ENCODE data around the gene IQCE.

IQCE gene

GRCh38 chr7:2544541-2545188 lies 14.1 kb upstream of the IQCE start:
- Histone ChIP-seq H3K36me3 (ENCODE audit: control insufficient read depth, insufficient read depth, low read length) (peaks cover 63% of the 10 kb centered on the region), H3K4me1 (ENCODE audit: control insufficient read depth, insufficient read depth, low read length, poor library complexity, severe bottlenecking) (no peaks in the 10 kb centered on the region), H3K9me3 (ENCODE audit: control insufficient read depth, low read length) (no peaks in the 10 kb centered on the region), H3K27ac (ENCODE audit: low read depth, low read length, severe bottlenecking) (no peak overlapping the region), H3K4me3 (ENCODE audit: extremely low read depth, insufficient read depth, low read length, poor library complexity, severe bottlenecking) (no peak overlapping the region)
- 97% methylated on average over 18 to 20 of the region's 23 CpGs for WGBS, 2 experiments (ENCODE audit: insufficient coverage in 2 of 2)

DNA sequence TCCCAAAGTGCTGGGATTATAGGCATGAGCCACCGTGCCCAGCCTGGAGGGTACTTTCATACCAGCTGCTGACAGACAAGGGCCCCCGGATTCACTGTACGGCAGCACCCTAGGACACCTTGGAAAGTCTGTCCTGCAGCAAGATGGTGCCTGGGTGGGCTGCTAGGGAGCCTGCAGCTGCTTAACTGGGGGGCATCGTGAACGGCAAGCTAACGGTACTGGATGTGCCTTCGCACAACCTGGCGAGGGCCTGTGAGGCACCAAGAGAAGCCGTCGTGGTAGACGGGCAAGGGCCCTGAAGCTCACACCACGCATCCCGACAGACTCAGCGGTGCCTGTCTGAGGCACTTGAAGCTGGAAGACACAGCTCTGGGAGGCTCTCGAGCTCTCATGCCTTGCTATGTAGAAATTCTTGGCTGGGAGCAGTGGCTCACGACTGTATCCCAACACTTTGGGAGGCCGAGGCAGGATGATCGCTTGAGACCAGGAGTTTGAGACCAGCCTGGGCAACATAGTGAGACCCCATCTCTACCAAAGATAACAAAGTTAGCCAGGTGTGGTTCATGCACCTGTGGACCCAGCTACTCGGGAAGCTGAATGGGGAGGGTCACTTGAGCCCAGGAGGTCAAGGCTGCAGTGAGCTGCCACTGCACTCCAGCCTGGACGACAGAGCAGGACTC lies 12.9 kb upstream of the IQCE start:
- Histone ChIP-seq H3K9me3 (ENCODE audit: control insufficient read depth, low read length) (no peaks in the 10 kb centered on the region), H3K27ac (ENCODE audit: low read depth, low read length, severe bottlenecking) (no peak overlapping the region), H3K4me1 (ENCODE audit: control insufficient read depth, insufficient read depth, low read length, poor library complexity, severe bottlenecking) (no peaks in the 10 kb centered on the region), H3K36me3 (ENCODE audit: control insufficient read depth, insufficient read depth, low read length) (peaks cover 57% of the 10 kb centered on the region), H3K4me3 (ENCODE audit: extremely low read depth, insufficient read depth, low read length, poor library complexity, severe bottlenecking) (no peak overlapping the region)
- 96 to 97% methylated on average over 19 of the region's 20 CpGs for WGBS, 2 experiments (ENCODE audit: insufficient coverage in 2 of 2)

DNA sequence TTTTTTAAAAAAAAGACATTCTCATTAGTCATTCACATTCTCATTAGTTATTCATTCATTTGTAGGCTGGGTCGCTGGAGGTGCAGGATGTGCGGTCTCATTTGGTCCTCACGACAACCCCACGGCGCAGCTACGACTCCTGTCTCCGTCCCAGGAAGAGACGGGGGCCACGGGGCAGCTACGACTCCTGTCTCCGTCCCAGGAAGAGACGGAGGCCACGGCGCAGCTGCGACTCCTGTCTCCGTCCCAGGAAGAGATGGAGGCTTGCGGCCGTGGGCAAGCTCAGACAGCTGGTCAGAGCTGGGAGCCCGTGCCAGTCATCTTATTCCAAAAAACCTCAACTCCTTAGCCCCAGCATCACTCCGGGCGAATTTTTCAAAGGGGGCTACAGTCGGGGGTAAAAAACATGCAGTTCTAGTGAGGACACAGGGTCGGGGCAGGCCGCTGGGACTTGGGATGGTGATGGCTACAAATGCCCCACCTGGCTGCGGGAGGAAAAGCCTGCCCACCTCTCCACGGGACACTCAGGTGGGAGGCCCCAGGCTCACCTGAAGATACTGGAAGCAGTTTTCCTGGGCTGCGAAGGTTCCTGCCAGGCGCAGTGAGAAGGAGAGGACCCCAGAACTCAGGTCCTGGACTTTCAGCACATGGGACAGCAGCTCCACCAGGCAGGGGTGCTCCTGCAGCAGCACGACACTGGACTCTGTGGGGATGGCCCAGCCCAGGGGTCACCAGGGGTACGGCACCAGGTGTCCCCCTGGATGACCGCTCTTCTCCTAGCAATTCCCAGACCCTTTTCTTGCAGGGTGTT lies 11.8 kb upstream of the IQCE start:
- no peaks in the 10 kb centered on the region for H3K4me1 ChIP-seq (ENCODE audit: control insufficient read depth, insufficient read depth, low read length, poor library complexity, severe bottlenecking)
- no peaks in the 10 kb centered on the region for H3K9me3 ChIP-seq (ENCODE audit: control insufficient read depth, low read length)
- WGBS, 2 experiments (ENCODE audit: insufficient coverage in 2 of 2), result 89 to 92% methylated on average over 25 to 29 of the region's 31 CpGs
- no peak overlapping the region for H3K4me3 ChIP-seq (ENCODE audit: extremely low read depth, insufficient read depth, low read length, poor library complexity, severe bottlenecking)
- H3K36me3 ChIP-seq (ENCODE audit: control insufficient read depth, insufficient read depth, low read length), result peaks cover 56% of the 10 kb centered on the region
- no peak overlapping the region for H3K27ac ChIP-seq (ENCODE audit: low read depth, low read length, severe bottlenecking)

GRCh38 chr7:2551418-2551817 lies 7.4 kb upstream of the IQCE start:
- H3K4me3 ChIP-seq (ENCODE audit: extremely low read depth, insufficient read depth, low read length, poor library complexity, severe bottlenecking), result no peak overlapping the region
- WGBS, 2 experiments (ENCODE audit: insufficient coverage in 2 of 2), result 85 to 100% methylated on average over 3 to 8 of the region's 8 CpGs
- H3K36me3 ChIP-seq (ENCODE audit: control insufficient read depth, insufficient read depth, low read length), result peaks cover 38% of the 10 kb centered on the region
- peaks cover 8% of the 10 kb centered on the region for H3K4me1 ChIP-seq (ENCODE audit: control insufficient read depth, insufficient read depth, low read length, poor library complexity, severe bottlenecking)
- H3K9me3 ChIP-seq (ENCODE audit: control insufficient read depth, low read length), result peaks cover 3% of the 10 kb centered on the region
- no peak overlapping the region for H3K27ac ChIP-seq (ENCODE audit: low read depth, low read length, severe bottlenecking)

GRCh38 chr7:2553108-2553507 lies 5.7 kb upstream of the IQCE start:
- Histone ChIP-seq H3K27ac (ENCODE audit: low read depth, low read length, severe bottlenecking) (no peak overlapping the region), H3K9me3 (ENCODE audit: control insufficient read depth, low read length) (peaks cover 4% of the 10 kb centered on the region), H3K36me3 (ENCODE audit: control insufficient read depth, insufficient read depth, low read length) (peaks cover 24% of the 10 kb centered on the region), H3K4me3 (ENCODE audit: extremely low read depth, insufficient read depth, low read length, poor library complexity, severe bottlenecking) (no peak overlapping the region), H3K4me1 (ENCODE audit: control insufficient read depth, insufficient read depth, low read length, poor library complexity, severe bottlenecking) (peaks cover 11% of the 10 kb centered on the region)
- WGBS, 2 experiments (ENCODE audit: insufficient coverage in 2 of 2), result 93 to 98% methylated on average over 8 of the region's 10 CpGs

DNA sequence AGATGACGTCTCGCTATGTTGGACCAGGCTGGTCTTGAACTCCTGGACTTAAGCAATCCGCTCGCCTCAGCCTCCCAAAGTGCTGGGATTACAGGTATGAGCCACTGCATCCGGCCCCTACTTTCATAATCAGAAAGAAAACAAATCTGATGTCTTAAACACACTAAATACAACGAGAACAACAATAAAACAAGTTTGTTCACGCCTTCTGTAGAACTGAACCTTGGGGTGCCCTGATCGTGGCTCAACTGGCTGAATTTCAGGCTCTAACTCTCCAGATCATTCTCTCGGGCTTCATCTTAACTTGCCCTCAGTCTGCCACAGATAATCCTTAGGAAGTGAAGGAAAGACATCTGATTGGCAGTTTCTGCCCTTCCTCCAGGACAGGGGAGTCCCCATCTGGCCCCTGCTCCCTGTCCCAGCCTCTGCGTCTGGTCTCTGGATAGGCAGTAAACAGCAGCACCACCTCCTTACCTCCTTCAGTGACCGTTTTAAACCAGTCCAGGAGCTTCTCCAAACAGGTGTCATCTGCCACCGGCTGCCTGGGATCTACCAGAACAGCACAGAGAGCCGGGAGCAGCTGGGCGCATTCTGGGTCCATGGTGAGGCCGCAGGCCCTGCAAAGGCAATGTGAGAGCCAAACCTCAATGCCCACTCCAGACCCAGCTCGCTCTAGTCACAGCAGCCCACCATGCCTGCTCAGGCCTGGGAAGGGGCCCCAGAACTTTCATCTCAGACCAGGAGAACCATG lies 4.8 kb upstream of the IQCE start:
- Histone ChIP-seq H3K9me3 (ENCODE audit: control insufficient read depth, low read length) (peaks cover 4% of the 10 kb centered on the region), H3K4me1 (ENCODE audit: control insufficient read depth, insufficient read depth, low read length, poor library complexity, severe bottlenecking) (peaks cover 15% of the 10 kb centered on the region), H3K36me3 (ENCODE audit: control insufficient read depth, insufficient read depth, low read length) (peaks cover 20% of the 10 kb centered on the region), H3K27ac (ENCODE audit: low read depth, low read length, severe bottlenecking) (no peak overlapping the region), H3K4me3 (ENCODE audit: extremely low read depth, insufficient read depth, low read length, poor library complexity, severe bottlenecking) (peak overlapping the region; percentile 73)
- 86 to 88% methylated on average over 13 to 15 of the region's 16 CpGs for WGBS, 2 experiments (ENCODE audit: insufficient coverage in 2 of 2)

- Histone ChIP-seq H3K36me3 (ENCODE audit: control insufficient read depth, insufficient read depth, low read length) (peaks cover 17% of the 10 kb centered on the region), H3K4me1 (ENCODE audit: control insufficient read depth, insufficient read depth, low read length, poor library complexity, severe bottlenecking) (peaks cover 15% of the 10 kb centered on the region), H3K4me3 (ENCODE audit: extremely low read depth, insufficient read depth, low read length, poor library complexity, severe bottlenecking) (peak overlapping the region; percentile 73), H3K27ac (ENCODE audit: low read depth, low read length, severe bottlenecking) (no peak overlapping the region), H3K9me3 (ENCODE audit: control insufficient read depth, low read length) (peaks cover 4% of the 10 kb centered on the region)
- 22 to 29% methylated on average over 8 to 11 of the region's 12 CpGs for WGBS, 2 experiments (ENCODE audit: insufficient coverage in 2 of 2)
Measured at GRCh38 chr7:2554661-2555111, 4.1 kb upstream of the IQCE start.

- 0% methylated on average over 51 to 65 of the region's 79 CpGs for WGBS, 2 experiments (ENCODE audit: insufficient coverage in 2 of 2)
- Histone ChIP-seq H3K4me3 (ENCODE audit: extremely low read depth, insufficient read depth, low read length, poor library complexity, severe bottlenecking) (peak within 1 kb of the TSS; percentile 73), H3K36me3 (ENCODE audit: control insufficient read depth, insufficient read depth, low read length) (peaks cover 16% of the 10 kb centered on the region), H3K27ac (ENCODE audit: low read depth, low read length, severe bottlenecking) (peak within 1 kb of the TSS; percentile 99), H3K4me1 (ENCODE audit: control insufficient read depth, insufficient read depth, low read length, poor library complexity, severe bottlenecking) (peaks cover 15% of the 10 kb centered on the region), H3K9me3 (ENCODE audit: control insufficient read depth, low read length) (peaks cover 4% of the 10 kb centered on the region)
Measured at GRCh38 chr7:2555121-2556052, 3.4 kb upstream of the IQCE start, which contains the start of gene BRAT1. Gene BRAT1, minus strand, starts transcription at chr7:2555524. Its CDS starts 1,093 bp downstream, at chr7:2554431.

DNA sequence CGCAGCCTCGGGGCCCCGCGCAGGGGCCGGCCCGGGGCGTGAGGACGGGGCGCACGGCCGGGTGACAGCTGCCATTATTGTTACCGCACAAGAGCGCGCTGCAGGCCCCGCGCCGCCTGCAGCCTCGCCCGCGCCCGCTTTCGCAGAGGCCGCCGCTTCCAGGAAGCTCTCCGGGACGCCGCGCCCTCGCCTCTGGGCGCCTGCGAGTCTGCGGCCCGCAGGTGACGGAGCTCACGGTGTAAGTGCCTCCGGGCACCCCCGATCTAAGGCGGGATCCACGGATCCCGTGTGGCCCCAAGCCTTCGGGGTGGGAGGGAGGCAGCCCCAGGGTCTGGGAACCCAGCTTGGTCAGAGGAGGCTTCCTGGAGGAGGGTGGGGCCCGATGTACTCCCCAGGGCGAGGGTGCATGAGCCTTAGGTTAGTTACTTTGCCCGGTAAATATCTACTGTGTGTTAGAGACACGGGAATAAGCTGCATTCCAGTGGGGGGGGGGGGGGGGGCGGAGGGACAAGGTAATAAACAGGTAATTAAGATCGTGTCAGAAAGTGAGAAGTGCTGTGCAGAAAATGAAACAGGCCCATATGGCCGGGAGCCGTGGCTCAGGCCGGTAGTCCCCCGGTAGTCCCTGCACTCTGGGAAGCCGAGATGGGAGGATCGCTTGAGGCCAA lies 638 bp downstream of the IQCE start:
- H3K27ac ChIP-seq (ENCODE audit: low read depth, low read length, severe bottlenecking), result peak overlapping the region; percentile 13
- peak overlapping the region; percentile 72 for H3K4me3 ChIP-seq (ENCODE audit: extremely low read depth, insufficient read depth, low read length, poor library complexity, severe bottlenecking)
- no peaks in the 10 kb centered on the region for H3K36me3 ChIP-seq (ENCODE audit: control insufficient read depth, insufficient read depth, low read length)
- WGBS, 2 experiments (ENCODE audit: insufficient coverage in 2 of 2), result 4 to 10% methylated on average over 35 to 41 of the region's 53 CpGs
- H3K4me1 ChIP-seq (ENCODE audit: control insufficient read depth, insufficient read depth, low read length, poor library complexity, severe bottlenecking), result peaks cover 9% of the 10 kb centered on the region
- H3K9me3 ChIP-seq (ENCODE audit: control insufficient read depth, low read length), result peaks cover 4% of the 10 kb centered on the region

Data from mesodermal cell (in vitro differentiated cells).